ENCODE results near the gene SEPHS1. TPM values are rescaled to one million over a fixed set of nuclear protein-coding genes. Genes with fewer than 3 reads are reported as not detected.
"Not testable (repeated sequence)": the region's sequence is repeated elsewhere in the genome, so short reads cannot be mapped to it uniquely, and the experiment has no call there.

The SEPHS1 gene
- total RNA-seq, 2 experiments from 2014 or later: 66.5 to 68.7 TPM

DNA sequence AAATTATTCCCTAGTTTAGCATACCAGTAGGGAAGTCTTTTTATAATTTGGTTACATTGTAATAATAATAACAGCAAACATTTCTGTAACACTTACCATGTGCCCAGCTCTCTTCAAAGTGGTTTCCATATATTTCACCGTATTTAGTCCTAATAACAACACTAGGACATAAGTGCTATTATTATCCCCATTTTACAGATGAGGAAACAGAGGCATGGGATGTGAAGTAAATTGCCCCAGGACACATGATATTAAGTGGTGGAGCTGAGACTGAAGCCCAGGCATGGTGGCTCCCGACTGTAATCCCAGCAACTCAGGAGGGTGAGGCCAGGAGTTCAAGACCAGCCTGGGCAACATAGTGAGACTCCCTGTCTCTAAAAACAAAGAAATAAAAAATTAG is 53.3 kb downstream of the SEPHS1 start:
- no peaks in the 10 kb centered on the region for H3K27me3 Mint-ChIP-seq
- H3K4me3 Mint-ChIP-seq: no peak overlapping the region
- H3K27ac Mint-ChIP-seq: no peak overlapping the region
- H3K9me3 Mint-ChIP-seq: no peaks in the 10 kb centered on the region
- no peak for DNase-seq
- peaks cover 5% of the 10 kb centered on the region for H3K4me1 Mint-ChIP-seq
- H3K36me3 Mint-ChIP-seq: no peaks in the 10 kb centered on the region

DNA sequence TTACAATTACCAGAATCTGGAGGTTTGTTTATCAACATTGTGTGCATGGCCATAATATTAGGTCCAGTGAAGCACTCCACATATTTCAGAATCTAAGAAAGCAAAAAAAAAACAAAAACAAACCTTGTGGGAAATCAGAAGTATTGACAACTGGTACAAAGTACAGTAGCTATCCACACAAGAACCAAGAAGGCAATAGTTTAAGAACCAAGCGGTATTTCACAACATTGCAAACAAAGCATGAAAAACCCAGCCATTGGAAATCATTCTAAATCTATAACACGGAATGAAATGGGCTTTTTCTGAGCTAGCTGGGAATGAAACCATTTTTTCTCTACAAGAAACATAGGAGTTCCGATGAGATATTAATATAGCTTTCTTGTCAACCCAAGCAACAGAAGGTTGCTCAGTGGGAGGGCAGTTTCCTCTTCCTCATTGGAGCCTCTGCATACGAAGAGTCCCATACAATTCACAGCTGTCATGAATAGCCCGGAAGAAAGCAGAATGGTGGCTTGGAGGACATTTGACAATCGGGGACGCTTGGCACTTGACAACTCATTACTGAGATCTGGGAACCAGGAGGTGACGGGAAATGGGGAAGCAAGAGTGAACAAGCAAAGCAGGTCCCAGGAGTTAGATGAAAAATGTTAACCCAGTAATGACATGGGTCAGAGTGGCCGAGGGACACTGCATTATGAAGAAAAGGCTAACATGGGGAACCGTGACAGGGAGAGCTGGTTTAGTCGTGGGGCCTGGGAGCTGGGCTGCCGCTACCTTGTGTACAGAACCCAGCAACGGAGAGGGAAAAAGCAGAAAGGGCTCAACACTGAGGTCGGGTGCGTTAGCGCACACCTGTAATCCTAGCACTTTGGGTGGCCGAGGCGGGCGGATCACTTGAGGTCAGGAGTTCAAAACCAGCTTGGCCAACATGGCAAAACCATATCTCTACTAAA is 56.0 kb downstream of the SEPHS1 start:
- H3K9me3 Mint-ChIP-seq: no peaks in the 10 kb centered on the region
- no peak overlapping the region for H3K27ac Mint-ChIP-seq
- no peak overlapping the region for H3K4me3 Mint-ChIP-seq
- H3K36me3 Mint-ChIP-seq: peaks cover 2% of the 10 kb centered on the region
- no peak for DNase-seq
- H3K27me3 Mint-ChIP-seq: no peaks in the 10 kb centered on the region
- no peaks in the 10 kb centered on the region for H3K4me1 Mint-ChIP-seq

DNA sequence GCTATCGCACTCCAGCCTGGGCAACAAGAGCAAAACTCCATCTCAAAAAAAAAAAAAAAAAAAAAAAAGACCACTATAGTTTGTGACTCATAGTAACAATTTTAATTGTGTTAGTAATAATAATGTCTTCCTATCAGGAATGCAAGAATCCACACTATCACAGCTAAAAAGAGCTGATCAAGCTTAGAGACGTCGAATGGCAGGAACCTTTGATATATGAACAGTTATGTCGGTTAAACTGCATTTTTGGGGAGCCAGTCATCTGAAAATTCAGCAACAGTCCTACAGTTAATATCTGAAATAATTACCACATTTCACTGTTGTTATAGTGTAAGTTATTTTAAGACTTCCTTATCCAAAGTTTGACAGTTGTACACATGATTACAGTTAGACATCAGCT is 57.0 kb downstream of the SEPHS1 start:
- no peak overlapping the region for H3K4me3 Mint-ChIP-seq
- H3K27ac Mint-ChIP-seq: no peak overlapping the region
- no peak for DNase-seq
- H3K9me3 Mint-ChIP-seq: no peaks in the 10 kb centered on the region
- peaks cover 2% of the 10 kb centered on the region for H3K36me3 Mint-ChIP-seq
- no peaks in the 10 kb centered on the region for H3K27me3 Mint-ChIP-seq
- H3K4me1 Mint-ChIP-seq: no peaks in the 10 kb centered on the region

DNA sequence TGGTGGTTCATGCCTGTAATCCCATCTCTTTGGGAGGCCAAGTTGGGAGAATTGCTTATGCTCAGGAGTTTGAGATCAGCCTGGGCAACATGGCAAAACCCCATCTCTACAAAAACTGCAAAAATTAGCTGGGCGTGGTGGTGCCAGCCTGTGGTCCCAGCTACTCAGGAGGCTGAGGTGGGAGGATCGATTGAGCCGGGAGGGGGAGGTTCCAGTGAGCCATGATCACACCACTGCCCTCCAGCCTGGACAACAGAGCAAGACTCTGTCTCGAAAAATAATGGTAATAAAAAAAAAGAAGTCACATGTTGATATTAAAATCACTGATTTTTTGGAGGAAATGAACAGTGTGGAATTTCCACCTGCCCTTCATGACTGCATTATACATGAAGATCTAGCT is 64.0 kb downstream of the SEPHS1 start:
- H3K4me3 Mint-ChIP-seq: no peak overlapping the region
- H3K4me1 Mint-ChIP-seq: peaks cover 2% of the 10 kb centered on the region
- H3K36me3 Mint-ChIP-seq: peaks cover 2% of the 10 kb centered on the region
- no peaks in the 10 kb centered on the region for H3K27me3 Mint-ChIP-seq
- DNase-seq: no peak
- no peaks in the 10 kb centered on the region for H3K9me3 Mint-ChIP-seq
- H3K27ac Mint-ChIP-seq: no peak overlapping the region

DNA sequence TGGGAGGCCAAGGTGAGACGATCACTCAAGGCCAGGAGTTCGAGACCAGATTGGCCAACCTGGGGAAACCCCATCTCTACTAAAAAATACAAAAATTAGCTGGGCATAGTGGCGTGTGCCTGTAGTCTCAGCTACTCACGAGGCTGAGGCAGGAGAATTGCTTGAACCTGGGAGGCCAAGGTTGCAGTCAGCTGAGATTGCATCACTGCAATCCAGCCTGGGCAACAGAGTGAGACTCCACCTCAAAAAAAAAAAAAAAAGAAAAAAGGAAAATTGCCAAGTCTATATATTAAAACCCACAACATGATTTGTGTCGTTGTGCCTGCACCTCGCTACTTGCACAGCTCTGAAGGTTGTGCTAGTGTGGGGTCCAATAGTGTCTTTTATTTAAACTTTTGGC is 65.7 kb downstream of the SEPHS1 start:
- not testable (repeated sequence) for DNase-seq, H3K4me1 Mint-ChIP-seq, H3K36me3 Mint-ChIP-seq, H3K27me3 Mint-ChIP-seq, H3K9me3 Mint-ChIP-seq, H3K4me3 Mint-ChIP-seq, H3K27ac Mint-ChIP-seq

DNA sequence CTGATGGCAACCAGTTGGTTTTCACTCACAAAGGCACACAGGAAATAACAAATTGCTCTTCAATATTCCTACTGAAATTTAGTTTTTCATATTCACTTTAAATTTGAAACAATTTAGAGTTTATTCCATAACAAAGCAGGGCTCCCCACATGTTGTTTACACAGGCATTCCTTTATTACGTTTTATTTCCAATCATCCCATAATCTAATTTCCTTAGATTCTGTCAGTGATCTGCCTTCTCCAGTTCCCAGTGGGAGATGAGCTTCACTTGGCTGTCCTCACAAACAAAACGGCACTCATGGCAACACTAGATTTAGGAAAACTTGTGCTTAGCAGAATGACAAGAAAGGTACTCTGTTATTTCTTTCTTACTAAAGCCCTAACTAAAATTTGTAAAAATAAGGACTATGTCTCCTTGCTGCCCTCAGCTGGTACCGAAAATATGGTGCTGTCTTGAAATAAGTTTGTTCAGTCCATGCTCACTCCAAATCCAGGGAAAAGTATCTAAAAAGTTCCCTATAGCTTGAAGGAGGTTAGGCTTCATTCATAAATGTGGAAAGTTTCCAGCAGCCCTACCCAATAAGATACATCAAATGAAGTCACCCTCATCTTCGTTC is 71.2 kb downstream of the SEPHS1 start:
- H3K27ac Mint-ChIP-seq: no peak overlapping the region
- no peaks in the 10 kb centered on the region for H3K9me3 Mint-ChIP-seq
- H3K27me3 Mint-ChIP-seq: no peaks in the 10 kb centered on the region
- no peaks in the 10 kb centered on the region for H3K36me3 Mint-ChIP-seq
- H3K4me1 Mint-ChIP-seq: no peaks in the 10 kb centered on the region
- no peak overlapping the region for H3K4me3 Mint-ChIP-seq
- DNase-seq: no peak

DNA sequence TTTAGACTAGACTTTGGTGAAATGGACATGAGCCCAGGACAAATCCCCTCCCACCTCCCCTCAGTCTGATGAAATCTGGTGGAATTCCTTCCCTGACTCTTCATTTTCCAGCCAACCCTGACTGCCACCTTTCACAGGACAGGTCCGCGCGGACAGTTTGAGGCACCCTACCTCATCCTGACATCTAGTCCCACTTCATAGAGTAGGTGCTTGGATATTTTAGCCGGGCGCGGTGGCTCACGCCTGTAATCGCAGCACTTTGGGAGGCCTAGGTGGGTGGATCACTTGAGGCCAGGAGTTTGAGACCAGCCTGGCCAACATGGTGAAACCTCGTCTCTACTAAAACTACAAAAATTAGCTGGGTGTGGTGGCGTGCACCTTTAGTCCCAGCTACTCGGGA is 71.9 kb downstream of the SEPHS1 start:
- H3K4me3 Mint-ChIP-seq, H3K9me3 Mint-ChIP-seq, H3K4me1 Mint-ChIP-seq, H3K27ac Mint-ChIP-seq, H3K36me3 Mint-ChIP-seq, DNase-seq, H3K27me3 Mint-ChIP-seq: not testable (repeated sequence)

DNA sequence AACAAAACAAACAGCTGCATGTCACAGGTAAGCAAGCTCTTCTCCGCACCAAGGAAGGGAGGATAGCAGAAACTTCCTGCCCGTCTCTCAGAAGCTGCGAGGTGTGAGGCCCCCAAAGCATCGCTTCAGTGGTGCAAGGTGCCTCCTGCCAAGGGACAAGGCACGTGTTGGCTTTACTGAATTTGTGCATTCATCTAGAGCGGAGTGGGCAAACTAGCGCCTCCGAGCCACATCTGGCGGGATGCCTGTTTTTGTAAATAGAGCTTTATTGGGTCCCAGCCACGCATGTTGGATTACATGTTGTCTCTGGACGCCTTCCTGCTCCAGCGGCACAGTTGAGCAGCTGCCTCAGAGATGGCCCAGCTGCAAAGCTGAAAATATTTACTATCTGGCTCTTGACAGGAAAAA is 75.9 kb downstream of the SEPHS1 start:
- H3K36me3 Mint-ChIP-seq: no peaks in the 10 kb centered on the region
- H3K4me3 Mint-ChIP-seq: no peak overlapping the region
- H3K9me3 Mint-ChIP-seq: no peaks in the 10 kb centered on the region
- DNase-seq: no peak
- no peak overlapping the region for H3K27ac Mint-ChIP-seq
- H3K4me1 Mint-ChIP-seq: no peaks in the 10 kb centered on the region
- no peaks in the 10 kb centered on the region for H3K27me3 Mint-ChIP-seq

DNA sequence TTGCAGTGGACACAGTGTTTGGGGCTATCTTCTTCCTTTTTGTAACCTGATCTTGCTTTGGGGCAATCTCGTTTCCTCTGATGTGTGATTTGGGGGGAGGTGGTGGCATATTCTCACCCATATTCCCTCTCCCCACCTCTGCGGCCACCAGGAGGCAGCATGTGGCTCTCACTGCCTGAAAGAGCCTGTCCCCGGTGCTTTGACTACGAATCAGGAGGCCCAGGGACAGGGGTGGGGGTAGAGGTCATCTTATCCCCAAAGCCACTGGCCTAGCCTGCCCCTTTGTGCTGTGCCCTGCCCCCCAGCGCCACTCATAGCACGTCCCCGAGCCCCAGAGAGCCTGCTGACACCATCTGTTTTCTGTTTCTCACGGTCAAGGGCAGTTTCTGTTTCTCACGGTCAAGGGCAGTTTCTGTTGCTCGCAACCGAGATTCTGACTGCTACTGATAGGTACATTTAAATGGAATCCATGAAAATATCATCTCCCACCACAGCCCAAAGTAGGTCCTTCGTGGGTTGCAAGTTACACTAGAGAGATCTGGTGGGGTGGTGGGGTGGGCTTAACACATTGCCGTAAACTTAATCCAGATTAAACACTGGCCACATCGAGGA is 76.4 kb downstream of the SEPHS1 start:
- H3K27me3 Mint-ChIP-seq: no peaks in the 10 kb centered on the region
- H3K4me1 Mint-ChIP-seq: no peaks in the 10 kb centered on the region
- H3K9me3 Mint-ChIP-seq: no peaks in the 10 kb centered on the region
- H3K36me3 Mint-ChIP-seq: no peaks in the 10 kb centered on the region
- H3K4me3 Mint-ChIP-seq: no peak overlapping the region
- H3K27ac Mint-ChIP-seq: no peak overlapping the region
- peak; percentile 44 for DNase-seq

DNA sequence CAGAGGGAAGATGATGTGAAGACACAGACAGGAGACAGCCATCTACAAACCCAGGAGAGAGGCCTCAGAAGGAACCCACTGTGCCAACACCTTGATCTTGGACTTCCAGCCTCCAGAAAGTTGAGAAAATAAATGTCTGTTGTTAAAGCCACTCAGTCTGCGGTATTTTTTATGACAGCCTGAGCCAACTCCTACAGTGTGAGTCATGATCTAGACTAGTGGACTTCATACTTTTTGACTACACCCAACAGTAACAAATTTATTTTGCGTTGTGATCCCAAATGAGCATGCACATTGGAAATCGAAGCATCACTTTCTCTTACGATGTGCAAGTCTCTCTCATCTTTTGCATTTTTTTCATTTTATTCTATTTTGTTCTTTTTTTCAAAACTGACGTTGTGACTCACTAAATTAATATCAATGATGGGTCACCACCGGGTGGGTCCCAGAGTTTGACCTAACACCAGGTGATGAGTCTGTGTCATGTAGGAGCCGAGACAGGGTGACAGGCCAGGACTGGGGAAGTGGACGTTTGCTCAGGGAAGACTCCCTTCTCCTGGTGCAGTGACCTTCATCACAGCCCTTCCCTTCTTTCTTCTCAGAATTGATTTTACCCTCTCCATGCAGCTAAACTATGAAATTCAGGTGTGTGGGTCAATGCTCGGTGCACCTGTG is 77.1 kb downstream of the SEPHS1 start:
- Mint-ChIP-seq H3K4me1 (no peaks in the 10 kb centered on the region), H3K4me3 (no peak overlapping the region), H3K27me3 (no peaks in the 10 kb centered on the region), H3K36me3 (no peaks in the 10 kb centered on the region), H3K9me3 (no peaks in the 10 kb centered on the region), H3K27ac (no peak overlapping the region)
- no peak for DNase-seq

DNA sequence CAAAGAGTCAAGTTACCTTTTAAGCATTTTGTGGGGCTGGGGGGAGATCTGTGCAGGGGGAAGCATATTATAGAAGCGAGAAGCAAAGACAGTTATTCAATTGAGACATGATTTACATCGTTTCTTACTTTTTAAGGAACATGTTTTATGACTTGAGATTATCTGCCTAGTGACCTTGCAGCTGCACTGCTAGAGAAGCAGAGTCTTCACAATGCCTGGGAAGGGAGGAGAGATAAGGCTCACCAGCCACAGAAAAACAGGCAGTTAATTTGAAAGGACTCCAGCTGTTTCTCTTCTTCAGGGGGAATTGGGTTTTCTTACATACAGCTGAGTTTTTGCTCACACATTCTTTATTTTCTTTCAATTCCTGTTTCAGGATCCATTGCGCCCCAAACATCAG is 79.3 kb downstream of the SEPHS1 start:
- Mint-ChIP-seq H3K4me3 (no peak overlapping the region), H3K4me1 (no peaks in the 10 kb centered on the region), H3K36me3 (no peaks in the 10 kb centered on the region), H3K27ac (no peak overlapping the region), H3K27me3 (no peaks in the 10 kb centered on the region), H3K9me3 (no peaks in the 10 kb centered on the region)
- DNase-seq: no peak

DNA sequence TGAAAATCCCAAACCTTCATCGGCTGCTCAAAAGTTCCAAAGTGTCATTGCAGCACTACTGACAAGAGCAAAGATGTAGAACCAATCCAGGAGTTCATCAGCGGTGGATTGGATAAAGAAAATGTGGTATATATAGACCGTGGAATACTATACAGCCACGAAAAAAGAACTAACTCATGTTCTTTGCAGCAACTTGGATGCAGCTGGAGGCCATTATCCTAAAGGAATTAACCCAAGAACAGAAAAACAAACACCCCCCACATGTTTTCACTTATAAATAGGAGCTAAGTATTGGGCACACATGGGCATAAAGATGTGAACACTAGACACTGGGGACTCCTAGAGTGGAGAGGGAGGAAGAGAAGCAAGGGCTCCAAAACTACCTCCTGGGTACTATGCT is 79.8 kb downstream of the SEPHS1 start:
- Mint-ChIP-seq H3K9me3 (no peaks in the 10 kb centered on the region), H3K36me3 (no peaks in the 10 kb centered on the region), H3K4me3 (no peak overlapping the region), H3K4me1 (no peaks in the 10 kb centered on the region), H3K27me3 (peaks cover 2% of the 10 kb centered on the region), H3K27ac (no peak overlapping the region)
- DNase-seq: no peak

All from activated naive CD8-positive, alpha-beta T cell treated with anti-CD3 and anti-CD28 coated beads for 36 hours (primary cell).